Erythroblast (primary cell): ENCODE data around the gene ARL4D.

Experiments used
- GATA1 ChIP-seq: IDR thresholded peaks from 2 replicates; pipeline ENCODE4 v1.6.1; 2011; ENCODE audit warnings: low read depth, mild to moderate bottlenecking, control low read depth, low read length, moderate library complexity
- POLR2A ChIP-seq: IDR thresholded peaks from 2 replicates; pipeline ENCODE4 v1.6.1; 2011; ENCODE audit warnings: mild to moderate bottlenecking, low read length

GRCh38 chr17:43411749-43412148 is 13.0 kb downstream of the ARL4D start:
- TF ChIP-seq POLR2A (no peak), GATA1 (no peak)
